Transverse colon (tissue), 4 donors: ENCODE results near the gene UBE2D2. TPM values are rescaled to one million over a fixed set of nuclear protein-coding genes. Genes with fewer than 3 reads are reported as not detected.
A peak's percentile ranks its signal among the peaks of the same experiment; 100 is the strongest.

Experiments used
- DNase-seq: peaks from one replicate; pipeline ENCODE4 v3.0.0-alpha.2; 2019
- H3K27ac ChIP-seq, 4 donors: fragments of 200-600 bp; sonication (generic); 2 replicates each; pipeline ENCODE4 v1.5.1; 2016 to 2018; ENCODE audit warnings: inconsistent platforms in 4 of 4
- H3K27me3 ChIP-seq: fragments of 200-600 bp; sonication (generic); 2 replicates; pipeline ENCODE4 v1.5.1; 2017; ENCODE audit warnings: inconsistent platforms
- H3K36me3 ChIP-seq, 4 donors: fragments of 200-600 bp; sonication (generic); 2 replicates each; pipeline ENCODE4 v1.5.1; 2017 to 2019; ENCODE audit warnings: inconsistent platforms in 4 of 4
- H3K4me1 ChIP-seq, 4 donors: fragments of 200-600 bp; sonication (generic); 2 replicates each; pipeline ENCODE4 v1.5.1; 2017 to 2020; ENCODE audit warnings: inconsistent platforms in 4 of 4
- H3K4me3 ChIP-seq, 4 donors: fragments of 200-600 bp; sonication (generic); 1 replicate in 1 of 4; 2 replicates in 3 of 4; pipeline versions ENCODE4 v1.5.1 to v1.6.1; 2017 to 2019; ENCODE audit warnings: inconsistent platforms in 4 of 4
- H3K9me3 ChIP-seq, 2 donors: fragments of 200-600 bp; sonication (generic); 2 replicates each; pipeline ENCODE4 v1.5.1; 2017 to 2019; ENCODE audit warnings: inconsistent platforms in 2 of 2
- CTCF ChIP-seq, 5 experiments: fragments of 200-600 bp in 3 of 5; fragments of 450-650 bp in 2 of 5; sonication (generic) in 3 of 5; IDR thresholded peaks; 1 replicate in 2 of 5; 2 replicates in 3 of 5; pipeline ENCODE4 v1.5.1; 2016 to 2017; ENCODE audit warnings: antibody characterized with exemption in 5 of 5, inconsistent platforms in 3 of 5, mild to moderate bottlenecking in 2 of 5, moderate library complexity in 1 of 5
- EP300 ChIP-seq: sonication (generic); formaldehyde crosslinking; IDR thresholded peaks from one replicate; pipeline ENCODE4 v1.6.1; 2017; ENCODE audit warnings: antibody characterized with exemption, low read depth
- POLR2A ChIP-seq: fragments of 450-650 bp; IDR thresholded peaks from one replicate; pipeline ENCODE4 v1.6.1; 2016; ENCODE audit warnings: antibody characterized with exemption, mild to moderate bottlenecking, moderate library complexity
- POLR2AphosphoS5 ChIP-seq, 3 donors: sonication (generic); formaldehyde crosslinking; IDR thresholded peaks; one replicate each; pipeline ENCODE4 v1.6.1; 2016; ENCODE audit warnings: antibody characterized with exemption in 3 of 3
- WGBS, 2 donors: methylation state at CpG; one replicate each; pipeline ENCODE4 v1.1.5; 2018; ENCODE audit warnings: low coverage in 1 of 2; 5-methylcytosine and 5-hydroxymethylcytosine counted together
- in situ Hi-C, 4 donors: fragments of 200-750 bp; cut with MboI; loops; one replicate each; pipeline versions ENCODE4 v1.15.0 to v1.15.1; 2017; ENCODE audit warnings: low sequenced_read_pairs in 3 of 4, low pct_ligation_motif_present in 1 of 4, low pct_unique_long_range_greater_than_20kb in 1 of 4
- intact Hi-C: fragments of 100-400 bp; cut with DNase I; formaldehyde crosslinking; loops from one replicate; pipeline ENCODE4 v1.15.1; 2023; ENCODE audit warnings: low total_unique reads
- total RNA-seq, 4 donors: library from RNA; depleted of rRNA; stranded (reverse); fragments of >200 nt; gene quantifications; one replicate each; pipeline ENCODE4 v1.1.0, GENCODE V29; 2016

UBE2D2 gene
- total RNA-seq, 4 donors from 2014 or later: 45.6 to 134 (median 80.8) TPM

- TF ChIP-seq CTCF (IDR thresholded peaks at IDR 0.05) (no peak), EP300 (no peak), POLR2A (no peak), POLR2AphosphoS5 (IDR thresholded peaks at IDR 0.05) (no peak)
- intact Hi-C loops: loop anchor here (5.0 kb wide), 1 partner anchor 92 kb away; no protein-coding TSS in a partner anchor
- peaks cover 0 to 9% (median 8%) of the 10 kb centered on the region in 4 donors for H3K4me1 ChIP-seq
- WGBS, 2 donors: 89% methylated on average over 6 of the region's 6 CpGs; no CpG with 5 or more reads in 1 of the 2 donors
- in situ Hi-C loops: loop anchor here in 1 of 4 donors (10.0 kb wide), 1 partner anchor 89 kb away; no protein-coding TSS in a partner anchor
- no peaks in the 10 kb centered on the region for H3K36me3 ChIP-seq
- no peak for DNase-seq
- no peak overlapping the region for H3K27ac ChIP-seq
- no peak overlapping the region for H3K4me3 ChIP-seq
- no peaks in the 10 kb centered on the region for H3K9me3 ChIP-seq
- no peaks in the 10 kb centered on the region for H3K27me3 ChIP-seq
Observed at GRCh38 chr5:139513852-139514485, 47.2 kb upstream of the UBE2D2 start.

- DNase-seq: no peak
- 70% methylated on average over 2 of the region's 2 CpGs; no CpG with 5 or more reads in 1 of the 2 donors for WGBS, 2 donors
- H3K27me3 ChIP-seq: no peaks in the 10 kb centered on the region
- H3K36me3 ChIP-seq: no peaks in the 10 kb centered on the region
- no peak overlapping the region for H3K27ac ChIP-seq
- in situ Hi-C loops: loop anchor here in 1 of 4 donors (10.0 kb wide), 1 partner anchor 90 kb away; no protein-coding TSS in a partner anchor
- H3K4me3 ChIP-seq: no peak overlapping the region
- H3K9me3 ChIP-seq: no peaks in the 10 kb centered on the region
- TF ChIP-seq POLR2AphosphoS5 (IDR thresholded peaks at IDR 0.05) (no peak), EP300 (no peak), CTCF (IDR thresholded peaks at IDR 0.05) (no peak), POLR2A (no peak)
- H3K4me1 ChIP-seq: peaks cover 0 to 9% (median 8%) of the 10 kb centered on the region in 4 donors
- intact Hi-C loops: loop anchor here (5.0 kb wide), 1 partner anchor 92 kb away; no protein-coding TSS in a partner anchor
Observed at GRCh38 chr5:139514486-139514856, 46.7 kb upstream of the UBE2D2 start.

- in situ Hi-C loops: loop anchor here in 3 of 4 donors (5.0 to 10.0 kb wide), 3 partner anchors 91 to 96 kb away; no protein-coding TSS in a partner anchor
- H3K9me3 ChIP-seq: no peaks in the 10 kb centered on the region
- intact Hi-C loops: no loop called here
- H3K4me1 ChIP-seq: peaks cover 0 to 9% (median 8%) of the 10 kb centered on the region in 4 donors
- TF ChIP-seq POLR2A (peak; percentile 74), CTCF (IDR thresholded peaks at IDR 0.05) (peak; percentile 93 to 99 (median 98)), POLR2AphosphoS5 (IDR thresholded peaks at IDR 0.05) (peak; percentile 79 to 91 (median 90)), EP300 (no peak)
- WGBS, 2 donors: 5 to 24% methylated on average over 7 to 42 of the region's 56 CpGs
- no peaks in the 10 kb centered on the region for H3K27me3 ChIP-seq
- H3K27ac ChIP-seq: peak overlapping the region; percentile 72 to 86 (median 85)
- DNase-seq: peak; percentile 93
- H3K4me3 ChIP-seq: peak overlapping the region; percentile 34 to 56 (median 49)
- no peaks in the 10 kb centered on the region for H3K36me3 ChIP-seq
Observed at GRCh38 chr5:139517683-139518564, 43.2 kb upstream of the UBE2D2 start.
